ENCODE measurements around the gene TCAP.

DNA sequence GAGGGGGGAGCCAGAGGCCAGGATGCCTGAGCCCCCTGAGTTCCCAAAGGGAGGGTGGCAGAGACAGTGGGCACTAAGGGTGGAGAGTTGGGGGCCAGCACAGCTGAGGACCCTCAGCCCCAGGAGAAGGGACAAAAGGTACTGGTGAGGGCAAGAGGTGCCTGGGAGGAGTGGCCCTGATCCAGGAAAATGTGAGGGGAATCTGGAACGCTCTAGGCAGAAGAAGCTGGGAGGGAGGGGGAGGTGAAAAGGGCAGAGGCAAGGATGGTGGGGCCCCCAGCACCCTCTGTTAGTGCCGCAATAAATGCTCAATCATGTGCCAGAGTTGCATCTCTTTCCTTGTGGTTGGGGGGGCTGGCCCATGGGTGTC, 1.1 kb downstream of the TCAP start:
- no peak for TF ChIP-seq CTCF (IDR thresholded peaks at IDR 0.05)
- no peak for TF ChIP-seq POLR2AphosphoS5 (IDR thresholded peaks at IDR 0.05)
